ENCODE data around the gene DYRK1B. TPM values are rescaled to one million over a fixed set of nuclear protein-coding genes. Genes with fewer than 3 reads are reported as not detected.
A peak's percentile ranks its signal among the peaks of the same experiment; 100 is the strongest.

Gene DYRK1B
- total and polyA plus RNA-seq, 2 donors from 2014 or later = 18.9 to 28.9 TPM

- intact Hi-C loops (cut with DNase I) = no loop called here
Observed at GRCh38 chr19:39825093-39825463, 8.9 kb downstream of the DYRK1B start.

GRCh38 chr19:39824143-39825092, 9.5 kb downstream of the DYRK1B start:
- FAIRE-seq = peak; percentile 98
- TF ChIP-seq CTCF (IDR thresholded peaks at IDR 0.05; ENCODE audit: borderline replicate concordance, extremely low read depth, insufficient read depth) = no peak
- Histone ChIP-seq H3K9ac (ENCODE audit: low read length in 3 of 3) (peak overlapping the region; percentile 37 to 84 (median 47)), H3K4me1 (ENCODE audit: control insufficient read depth in 2 of 3, insufficient read depth in 2 of 3, low read depth in 1 of 3, low read length in 3 of 3) (peaks cover 0 to 8% (median 5%) of the 10 kb centered on the region in 3 donors), H3K27ac (ENCODE audit: low read depth in 2 of 2, low read length in 2 of 2) (peak overlapping the region in 1 of 2 donors; percentile 26), H3K36me3 (ENCODE audit: control insufficient read depth in 2 of 3, insufficient read depth in 3 of 3, low read length in 3 of 3) (peaks cover 5 to 28% (median 10%) of the 10 kb centered on the region in 3 donors), H3K9me3 (ENCODE audit: control insufficient read depth in 2 of 3, insufficient read depth in 1 of 3, low read length in 3 of 3) (no peaks in the 10 kb centered on the region), H3K27me3 (ENCODE audit: control insufficient read depth, insufficient read depth, low read length) (no peaks in the 10 kb centered on the region), H3K4me3 (ENCODE audit: low read length in 3 of 3) (peak overlapping the region; percentile 66 to 95 (median 85))
- intact Hi-C loops (cut with DNase I) = no loop called here
- DNase-seq = peak; percentile 94 to 98 (median 95)

More at GRCh38 chr19:39825093-39825463, 8.9 kb downstream of the DYRK1B start:
- TF ChIP-seq CTCF (IDR thresholded peaks at IDR 0.05; ENCODE audit: borderline replicate concordance, extremely low read depth, insufficient read depth) = no peak
- no peaks in the 10 kb centered on the region for H3K27me3 ChIP-seq (ENCODE audit: control insufficient read depth, insufficient read depth, low read length)
- H3K9me3 ChIP-seq (ENCODE audit: control insufficient read depth in 2 of 3, insufficient read depth in 1 of 3, low read length in 3 of 3) = no peaks in the 10 kb centered on the region
- H3K27ac ChIP-seq (ENCODE audit: low read depth in 2 of 2, low read length in 2 of 2) = no peak overlapping the region
- DNase-seq (no peak), FAIRE-seq (no peak)
- H3K4me3 ChIP-seq (ENCODE audit: low read length in 3 of 3) = no peak overlapping the region
- H3K4me1 ChIP-seq (ENCODE audit: control insufficient read depth in 2 of 3, insufficient read depth in 2 of 3, low read depth in 1 of 3, low read length in 3 of 3) = peaks cover 0 to 8% (median 5%) of the 10 kb centered on the region in 3 donors
- H3K36me3 ChIP-seq (ENCODE audit: control insufficient read depth in 2 of 3, insufficient read depth in 3 of 3, low read length in 3 of 3) = peaks cover 9 to 35% (median 14%) of the 10 kb centered on the region in 3 donors
- H3K9ac ChIP-seq (ENCODE audit: low read length in 3 of 3) = peak overlapping the region in 1 of 3 donors; percentile 37

- no peak for TF ChIP-seq CTCF (IDR thresholded peaks at IDR 0.05; ENCODE audit: borderline replicate concordance, extremely low read depth, insufficient read depth)
- intact Hi-C loops (cut with DNase I) = no loop called here
- H3K9me3 ChIP-seq (ENCODE audit: control insufficient read depth in 2 of 3, insufficient read depth in 1 of 3, low read length in 3 of 3) = no peaks in the 10 kb centered on the region
- FAIRE-seq (no peak), DNase-seq (peak in 4 of 5 donors; percentile 40 to 78 (median 56))
- H3K4me1 ChIP-seq (ENCODE audit: control insufficient read depth in 2 of 3, insufficient read depth in 2 of 3, low read depth in 1 of 3, low read length in 3 of 3) = peaks cover 0 to 8% (median 5%) of the 10 kb centered on the region in 3 donors
- peak overlapping the region; percentile 66 to 95 (median 85) for H3K4me3 ChIP-seq (ENCODE audit: low read length in 3 of 3)
- H3K9ac ChIP-seq (ENCODE audit: low read length in 3 of 3) = peak overlapping the region; percentile 28 to 84 (median 47)
- H3K27me3 ChIP-seq (ENCODE audit: control insufficient read depth, insufficient read depth, low read length) = no peaks in the 10 kb centered on the region
- peaks cover 2 to 23% (median 10%) of the 10 kb centered on the region in 3 donors for H3K36me3 ChIP-seq (ENCODE audit: control insufficient read depth in 2 of 3, insufficient read depth in 3 of 3, low read length in 3 of 3)
- H3K27ac ChIP-seq (ENCODE audit: low read depth in 2 of 2, low read length in 2 of 2) = no peak overlapping the region
Observed at GRCh38 chr19:39823686-39824085, 10.3 kb downstream of the DYRK1B start.
